ENCODE results near the gene C1QTNF6.
A peak's percentile ranks its signal among the peaks of the same experiment; 100 is the strongest.
"Not testable (repeated sequence)": the region's sequence is repeated elsewhere in the genome, so short reads cannot be mapped to it uniquely, and the experiment has no call there.

Gene C1QTNF6

GRCh38 chr22:37206841-37207821 is 19.1 kb upstream of the C1QTNF6 start:
- DNase-seq (no peak), ATAC-seq (no peak)

GRCh38 chr22:37206118-37206840 is 18.2 kb upstream of the C1QTNF6 start:
- ATAC-seq (no peak), DNase-seq (no peak)

- ATAC-seq (no peak), DNase-seq (no peak)
Observed at GRCh38 chr22:37205046-37205445, 17.0 kb upstream of the C1QTNF6 start.

GRCh38 chr22:37204045-37204655 is 16.1 kb upstream of the C1QTNF6 start:
- ATAC-seq (no peak), DNase-seq (no peak)

GRCh38 chr22:37203354-37204044 is 15.5 kb upstream of the C1QTNF6 start:
- no peak for DNase-seq
- no peak for ATAC-seq

GRCh38 chr22:37202716-37203115 is 14.7 kb upstream of the C1QTNF6 start:
- no peak for ATAC-seq

GRCh38 chr22:37202001-37202555 is 14.0 kb upstream of the C1QTNF6 start:
- ATAC-seq (no peak), DNase-seq (no peak)

More at GRCh38 chr22:37202716-37203115, 14.7 kb upstream of the C1QTNF6 start:
- no peak for DNase-seq

GRCh38 chr22:37201443-37201820 is 13.4 kb upstream of the C1QTNF6 start:
- DNase-seq, ATAC-seq: not testable (repeated sequence)

GRCh38 chr22:37199760-37200108 is 11.7 kb upstream of the C1QTNF6 start:
- ATAC-seq (peak; percentile 4), DNase-seq (no peak)

GRCh38 chr22:37199103-37199759 is 11.2 kb upstream of the C1QTNF6 start:
- DNase-seq (peak; percentile 100), ATAC-seq (peak; percentile 96)

GRCh38 chr22:37198258-37199102 is 10.4 kb upstream of the C1QTNF6 start:
- DNase-seq (peak; percentile 98), ATAC-seq (peak; percentile 39)

- DNase-seq, result no peak
- no peak for ATAC-seq
Observed at GRCh38 chr22:37197451-37198257, 9.6 kb upstream of the C1QTNF6 start.

- DNase-seq (no peak), ATAC-seq (no peak)
Observed at GRCh38 chr22:37196539-37197450, 8.7 kb upstream of the C1QTNF6 start.

GRCh38 chr22:37195921-37196320 is 7.9 kb upstream of the C1QTNF6 start:
- ATAC-seq (no peak), DNase-seq (no peak)

GRCh38 chr22:37194750-37195149 is 6.7 kb upstream of the C1QTNF6 start:
- DNase-seq, result no peak
- ATAC-seq, result no peak

GRCh38 chr22:37193629-37194191 is 5.7 kb upstream of the C1QTNF6 start:
- peak; percentile 55 for ATAC-seq
- peak; percentile 65 for DNase-seq

GRCh38 chr22:37192741-37193140 is 4.7 kb upstream of the C1QTNF6 start:
- DNase-seq (no peak), ATAC-seq (no peak)

GRCh38 chr22:37192204-37192603 is 4.2 kb upstream of the C1QTNF6 start:
- no peak for ATAC-seq
- no peak for DNase-seq

All from stimulated activated naive CD8-positive, alpha-beta T cell treated with anti-CD3 and anti-CD28 coated beads, Interleukin-15, Interleukin-2, amounts not matched to agents 100 U/mL and 50 U/mL, for 24 hours (primary cell).